DLD1 (cell line): Measurements from ENCODE around the gene KCNQ5.
"Not testable (repeated sequence)": the region's sequence is repeated elsewhere in the genome, so short reads cannot be mapped to it uniquely, and the experiment has no call there.

Experiments used
- in situ Hi-C: cut with HindIII; loops from 2 replicates; pipeline ENCODE4 v1.10.0; 2017; ENCODE audit warnings: low sequenced_read_pairs

Gene KCNQ5

DNA sequence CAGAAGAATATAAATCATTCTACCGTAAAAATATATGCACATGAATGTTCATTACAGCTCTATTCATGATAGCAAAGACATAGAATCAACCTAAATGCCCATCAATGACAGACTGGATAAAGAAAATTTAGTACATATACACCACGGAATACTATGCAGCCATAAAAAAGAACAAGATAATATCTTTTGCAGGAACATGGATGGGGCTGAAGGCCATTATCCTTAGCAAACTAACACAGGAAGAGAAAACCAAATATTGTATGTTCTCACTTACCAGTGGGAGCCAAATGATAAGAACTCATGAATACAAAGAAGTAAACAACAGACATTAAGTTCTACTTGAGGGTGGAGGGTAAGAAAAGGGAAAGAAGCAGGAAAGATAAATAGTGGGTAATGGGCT, 595.0 kb downstream of the KCNQ5 start:
- in situ Hi-C loops = no loop called here

DNA sequence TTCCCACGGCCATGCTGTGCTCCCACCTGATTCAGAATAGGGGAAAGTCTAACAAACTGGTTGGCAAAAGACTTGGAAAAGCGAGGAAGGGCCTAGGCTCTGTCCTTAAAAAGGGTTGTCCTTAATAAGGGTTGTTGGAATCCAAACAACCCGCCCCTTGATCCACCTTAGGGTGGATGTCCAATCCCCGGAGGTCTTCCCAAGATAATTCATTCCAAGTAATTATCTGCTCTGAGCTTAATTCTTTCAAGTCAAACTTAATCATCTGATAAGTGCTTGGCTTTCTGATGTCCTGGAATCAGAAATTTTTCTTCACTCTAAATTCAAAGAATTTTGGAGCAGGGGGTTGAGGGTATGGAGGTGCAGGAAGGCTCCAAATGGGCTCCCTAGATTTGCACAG, 603.5 kb downstream of the KCNQ5 start, which contains the start of gene KHDC1L:
Gene KHDC1L, minus strand, starts transcription at position 101 of the 400 bp plus-strand sequence. Its CDS starts 88 bp downstream, at position 13.
- in situ Hi-C loops = no loop called here

DNA sequence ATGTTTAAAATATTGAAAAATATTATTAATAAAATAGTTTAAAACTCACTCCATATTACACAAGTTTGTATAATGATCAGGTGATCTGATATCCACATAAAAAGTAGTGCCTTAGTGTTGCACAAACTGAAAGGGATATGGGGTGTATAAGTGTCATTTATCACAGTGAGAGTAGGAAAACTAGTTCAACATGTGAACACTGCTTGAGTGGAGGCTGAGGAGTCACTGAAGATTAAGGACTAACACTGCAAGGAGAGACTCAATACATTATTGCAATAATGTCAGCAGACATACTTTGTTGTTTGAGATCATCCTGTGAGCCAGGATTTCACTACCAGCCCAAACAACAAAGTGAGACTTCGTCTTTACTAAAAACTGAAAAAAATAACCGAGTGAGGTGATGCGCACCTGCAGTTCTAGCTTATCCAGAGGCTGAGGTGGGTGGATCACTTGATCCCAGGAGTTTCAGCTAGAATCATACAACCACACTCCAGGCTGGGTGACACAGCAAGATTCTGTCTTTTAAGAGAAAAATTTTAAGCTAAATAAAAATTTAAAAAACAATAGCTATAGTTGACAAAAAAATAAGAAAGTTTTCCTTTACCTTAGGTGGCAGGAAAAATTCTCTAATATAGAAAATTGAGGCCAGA, 605.9 kb downstream of the KCNQ5 start:
- in situ Hi-C loops = no loop called here

DNA sequence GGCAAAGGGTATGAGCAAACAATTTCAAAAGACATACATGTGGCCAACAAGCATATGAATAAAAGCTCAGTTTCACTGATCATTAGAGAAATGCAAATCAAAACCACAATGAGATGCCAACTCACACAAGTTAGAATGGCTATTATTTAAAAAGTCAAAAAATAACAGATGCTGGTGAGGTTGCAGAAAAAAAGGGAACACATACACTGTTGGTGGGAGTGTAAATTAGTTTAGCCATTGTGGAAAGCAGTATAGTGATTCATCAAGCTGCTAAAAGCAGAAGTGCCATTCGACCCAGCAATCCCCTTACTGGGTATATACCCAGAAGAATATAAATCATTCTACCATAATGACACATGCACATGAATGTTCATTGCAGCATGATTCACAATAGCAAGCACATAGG, 610.1 kb downstream of the KCNQ5 start:
- in situ Hi-C loops = no loop called here

GRCh38 chr6:73233048-73233447, 611.2 kb downstream of the KCNQ5 start:
- in situ Hi-C loops = no loop called here

- in situ Hi-C loops = not testable (repeated sequence)
Observed at GRCh38 chr6:73233971-73234370, 612.1 kb downstream of the KCNQ5 start.

GRCh38 chr6:73234733-73235132, 612.9 kb downstream of the KCNQ5 start:
- in situ Hi-C loops = no loop called here

DNA sequence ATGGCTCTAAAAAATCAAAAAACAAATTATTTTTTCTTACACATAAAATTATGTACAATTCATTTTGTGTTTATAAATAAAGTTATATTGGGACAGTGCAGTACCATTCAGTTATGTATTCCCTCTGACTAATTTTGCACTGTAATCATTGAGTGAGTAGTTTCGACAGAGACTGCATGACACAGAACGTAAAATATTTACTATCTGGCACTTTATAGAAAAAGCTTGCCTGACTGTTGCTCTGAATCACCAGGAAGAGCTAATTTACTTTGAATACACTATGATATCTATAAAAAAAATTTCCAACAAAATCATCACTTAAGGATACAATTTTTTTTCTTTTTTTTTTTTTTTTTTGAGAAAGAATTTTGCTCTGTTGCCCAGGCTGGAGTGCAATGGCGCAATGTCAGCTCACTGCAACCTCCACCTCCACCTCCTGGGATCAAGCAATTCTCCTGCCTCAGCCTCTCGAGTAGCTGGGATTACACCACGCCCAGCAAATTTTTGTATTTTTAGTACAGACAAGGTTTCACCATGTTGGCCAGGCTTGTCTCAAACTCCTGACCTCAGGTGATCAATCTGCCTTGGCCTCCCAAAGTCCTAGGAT, 614.4 kb downstream of the KCNQ5 start:
- in situ Hi-C loops = no loop called here

GRCh38 chr6:73240730-73241129, 618.9 kb downstream of the KCNQ5 start:
- in situ Hi-C loops = no loop called here

DNA sequence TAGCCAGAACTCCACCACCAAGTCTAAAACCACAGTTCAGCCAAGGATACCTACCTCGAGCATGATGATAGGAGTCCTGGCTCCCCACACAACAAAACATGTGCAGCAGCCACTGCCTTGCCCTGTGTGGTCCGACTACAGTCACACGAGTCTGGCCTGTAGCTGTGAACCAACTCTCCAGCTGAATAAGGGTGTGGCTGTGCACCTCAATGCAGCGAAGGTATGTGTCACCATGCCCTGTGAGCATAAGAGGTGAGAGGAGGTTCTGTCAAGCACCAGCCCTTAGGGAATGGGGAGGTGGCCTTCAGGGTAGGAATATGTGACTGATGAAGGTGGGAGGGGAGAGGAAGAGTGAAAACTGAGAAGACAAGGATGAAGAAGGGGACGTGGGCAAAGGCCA, 620.1 kb downstream of the KCNQ5 start:
- in situ Hi-C loops = no loop called here
